Stimulated activated CD4-positive, alpha-beta T cell treated with anti-CD3 and anti-CD28 coated beads, Interleukin-12 subunit alpha, Interleukin-12 subunit beta, amount 100 ng/mL, for 24 hours (primary cell): ENCODE measurements around the gene MUC6.

Source experiments
- DNase-seq, 2 experiments: peaks; one replicate each; pipeline ENCODE4 v3.0.0-alpha.2; 2020; ENCODE audit warnings: low read depth in 2 of 2

The MUC6 gene

DNA sequence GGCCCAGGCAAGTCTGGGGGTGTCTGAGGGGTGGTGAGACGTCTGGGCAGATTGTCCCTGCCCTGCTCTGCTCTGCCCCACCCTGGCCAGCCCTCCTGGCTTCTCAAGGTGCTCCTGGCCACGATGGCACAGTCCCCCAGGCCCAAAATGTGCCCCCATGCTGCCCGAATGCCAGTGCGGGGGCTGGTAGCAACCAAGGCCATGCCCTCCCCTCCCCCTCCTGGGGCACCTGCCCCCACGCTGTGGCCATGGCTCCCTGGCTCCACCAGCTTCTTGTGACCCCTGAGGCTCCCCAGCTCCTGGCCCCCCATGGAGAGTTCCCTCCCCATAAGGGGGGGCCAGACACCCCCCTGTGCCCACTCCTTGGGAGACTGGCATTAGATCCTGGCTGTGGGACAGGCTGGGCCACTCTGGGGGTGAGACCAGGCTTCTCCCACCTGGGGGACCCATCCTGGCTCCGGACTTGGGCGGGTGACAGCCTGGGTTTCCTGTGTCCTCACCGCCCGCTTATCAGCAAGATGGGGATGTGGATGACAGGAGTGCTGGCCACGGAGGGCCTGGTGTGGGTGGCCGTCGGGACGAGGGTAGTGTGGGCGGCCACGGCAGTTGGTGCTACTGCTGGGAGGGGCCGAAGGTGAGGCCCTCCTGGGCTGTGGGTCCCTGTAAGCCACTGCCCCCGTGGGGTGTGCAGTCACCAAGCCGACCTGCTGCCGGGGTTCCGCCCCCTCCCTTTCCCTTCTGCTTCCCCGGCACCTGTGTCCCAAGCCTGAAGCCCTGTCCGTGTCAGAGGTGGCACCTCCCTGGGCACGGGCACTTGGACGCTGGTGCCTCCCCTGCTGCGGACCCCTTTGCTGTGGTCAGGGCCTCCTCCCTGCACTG, 15.9 kb upstream of the MUC6 start:
- no peak for DNase-seq

DNA sequence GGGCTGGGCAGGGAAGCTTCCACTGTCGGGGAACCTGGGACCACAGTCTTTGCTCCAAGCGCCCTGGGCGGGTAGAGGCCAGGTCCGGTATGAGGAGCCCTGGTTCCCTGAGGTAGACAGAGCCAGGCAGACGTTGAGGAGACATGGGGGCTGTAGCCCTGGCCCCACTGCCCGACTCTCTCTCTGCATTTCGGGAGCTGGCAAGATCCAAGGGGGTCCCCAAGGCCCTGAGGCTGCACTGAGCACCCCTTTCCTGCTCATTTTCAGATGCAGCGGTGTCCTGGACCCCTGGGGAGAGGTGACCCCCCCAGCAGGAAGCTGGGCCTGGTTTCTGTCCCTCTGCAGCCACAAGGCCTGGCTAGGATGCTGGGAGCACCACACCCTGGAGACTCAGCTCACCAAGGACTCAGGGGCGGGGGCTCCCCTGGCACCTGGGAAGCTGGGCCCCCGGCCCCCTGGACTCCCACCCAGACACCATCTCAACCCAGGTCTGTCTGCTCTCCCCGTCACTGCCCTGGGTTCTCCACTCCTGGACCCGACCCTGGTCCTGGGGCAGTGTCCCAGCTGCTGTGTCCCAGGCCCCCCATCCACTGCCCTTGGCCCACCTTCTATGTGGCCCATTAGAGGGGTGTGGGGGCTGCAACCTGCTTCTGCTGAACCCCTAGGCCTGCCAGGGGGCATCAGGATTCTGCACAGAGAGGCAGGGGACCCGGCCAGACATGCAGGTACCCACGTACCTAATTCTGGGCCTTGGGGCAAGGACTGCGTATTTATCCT, 15.0 kb upstream of the MUC6 start:
- DNase-seq = no peak

DNA sequence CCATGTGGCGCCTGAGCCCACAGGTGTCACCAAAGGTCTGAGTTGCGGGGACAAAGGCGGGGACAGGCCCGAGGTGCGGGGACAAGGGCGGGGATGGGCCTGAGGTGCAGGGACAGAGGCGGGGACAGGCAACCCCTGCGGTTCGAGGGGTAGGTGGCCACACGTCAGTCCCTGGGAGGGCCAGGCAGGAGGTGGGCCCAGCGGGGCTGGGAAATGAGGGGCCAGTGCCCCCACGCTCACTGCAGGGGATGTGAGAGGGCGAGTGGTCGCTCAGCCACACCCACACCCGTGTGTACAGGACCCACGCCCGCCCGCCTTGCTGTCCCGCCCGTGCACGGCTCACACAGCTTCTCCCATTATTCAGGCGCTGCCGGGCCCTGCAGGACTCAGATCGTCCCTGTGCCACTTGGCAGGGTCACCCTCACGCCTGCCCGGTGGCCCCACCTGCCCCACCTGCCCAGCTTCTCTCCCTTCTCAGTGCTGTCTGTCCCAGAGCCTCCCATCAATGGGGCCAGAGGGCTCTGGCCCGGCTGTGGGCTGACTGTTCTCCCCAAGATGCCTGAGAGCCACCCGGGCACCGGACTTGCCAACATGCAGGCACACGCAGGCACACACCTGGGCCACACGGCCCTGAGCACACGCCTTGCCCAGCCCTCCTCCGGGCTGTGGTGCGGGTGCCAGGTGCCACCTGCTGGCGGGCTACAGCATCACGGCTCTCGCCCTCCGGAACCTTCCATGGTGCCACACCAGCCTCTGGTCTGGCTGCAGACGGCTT, 14.2 kb upstream of the MUC6 start:
- peak; percentile 51 to 54 for DNase-seq

DNA sequence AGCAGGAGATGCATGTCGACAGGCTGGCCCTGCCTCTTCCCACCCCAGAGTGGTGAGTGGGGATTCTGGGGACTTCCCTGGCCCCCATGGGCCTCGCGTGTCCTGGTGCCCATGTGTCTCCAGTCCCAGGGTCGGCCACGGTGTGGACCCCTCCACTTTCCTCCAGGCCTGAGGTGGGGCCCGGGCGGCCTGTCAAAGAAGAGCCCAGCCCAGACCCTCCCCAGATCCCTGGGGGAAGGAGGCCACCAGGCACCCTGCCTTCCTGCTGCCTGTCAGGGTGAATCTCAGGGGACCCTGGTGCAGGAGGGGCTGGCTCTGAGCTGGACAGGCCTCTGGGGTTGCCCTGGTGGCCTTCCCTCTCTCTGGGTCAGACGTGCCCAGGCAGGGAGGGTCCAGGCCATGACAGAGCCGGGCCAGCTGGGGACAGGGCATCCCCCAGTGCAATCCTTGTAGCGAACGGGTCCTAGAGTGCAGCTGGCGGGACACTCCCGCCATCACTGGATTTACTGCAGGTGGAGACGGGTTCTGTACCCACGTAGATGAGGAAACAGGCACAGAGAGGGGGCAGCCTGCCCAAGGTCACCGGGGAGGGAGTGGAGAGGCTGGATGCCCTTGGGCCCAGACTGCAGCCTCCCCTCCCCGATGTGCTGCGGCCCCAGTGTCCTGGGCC, 13.5 kb upstream of the MUC6 start:
- no peak for DNase-seq

DNA sequence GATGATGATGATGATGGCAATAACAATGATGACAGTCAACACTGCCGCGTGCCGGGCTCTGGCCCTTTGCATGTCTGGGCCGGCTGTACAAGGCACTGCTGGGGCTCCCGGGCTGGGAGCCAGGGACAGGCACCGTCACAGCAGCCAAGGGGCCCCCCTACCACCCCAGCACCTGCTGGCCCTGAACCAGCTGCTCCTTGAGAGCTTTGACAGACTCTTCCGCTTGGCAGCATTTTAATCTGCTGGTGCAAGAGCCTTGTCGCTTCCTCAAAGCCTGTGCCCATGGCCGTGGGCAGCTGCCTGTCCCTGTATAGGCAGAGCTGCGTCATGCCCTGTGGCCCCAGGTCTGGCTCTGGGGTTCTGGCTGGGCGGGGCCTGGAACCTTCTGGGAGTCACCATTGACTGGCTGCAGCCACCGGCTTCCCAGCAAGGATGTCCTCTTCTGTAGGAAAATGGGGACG, 12.9 kb upstream of the MUC6 start:
- DNase-seq = no peak

DNA sequence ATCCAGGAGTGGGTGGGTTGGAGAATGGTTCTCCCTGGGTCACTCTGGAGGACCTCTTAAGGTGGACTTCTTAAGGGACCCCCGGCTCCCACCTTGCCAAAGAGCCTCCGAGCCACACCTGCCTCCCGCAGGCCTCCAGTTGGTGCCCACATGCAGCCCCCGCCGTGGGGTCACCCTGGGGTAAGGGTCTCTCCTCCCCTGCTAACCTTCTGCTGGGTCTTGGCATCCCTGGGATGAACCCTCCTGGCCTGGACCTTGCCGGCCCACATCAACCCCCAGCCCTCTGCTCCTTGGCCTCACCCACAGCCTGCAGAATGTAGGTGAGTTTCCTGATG, 12.5 kb upstream of the MUC6 start:
- DNase-seq = no peak

DNA sequence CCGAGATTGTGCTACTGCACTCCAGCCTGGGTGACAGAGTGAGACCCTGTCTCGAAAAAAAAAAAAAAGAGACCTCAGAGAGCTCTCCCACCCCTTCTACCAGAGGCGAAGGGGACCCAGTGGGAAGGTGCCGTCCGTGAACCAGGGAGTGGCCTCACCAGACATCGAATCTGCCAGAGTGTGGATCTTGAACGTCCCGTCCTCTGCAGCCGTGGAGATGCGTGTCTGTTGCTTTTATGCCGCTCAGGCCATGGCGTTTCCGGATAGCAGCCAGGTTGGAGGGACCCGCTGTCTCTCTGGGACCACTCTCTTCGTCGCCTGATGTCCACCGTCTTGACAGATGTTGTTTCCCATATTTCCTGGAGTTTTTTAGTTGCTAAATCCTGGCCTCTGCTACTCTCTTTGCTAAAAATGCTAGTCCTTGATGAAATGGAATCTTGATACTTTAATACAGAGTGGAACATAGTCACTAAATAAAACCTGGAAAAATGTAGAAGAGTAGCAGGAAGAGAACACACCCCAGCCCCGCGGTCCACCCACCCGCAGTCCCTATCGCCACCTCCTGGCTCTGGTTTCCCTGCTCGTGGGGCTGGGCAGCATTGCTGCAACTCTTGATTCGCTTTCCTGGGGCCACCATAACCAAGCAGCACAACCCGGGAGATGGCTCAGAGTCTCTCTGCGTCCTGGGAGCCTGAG, 12.0 kb upstream of the MUC6 start:
- no peak for DNase-seq

DNA sequence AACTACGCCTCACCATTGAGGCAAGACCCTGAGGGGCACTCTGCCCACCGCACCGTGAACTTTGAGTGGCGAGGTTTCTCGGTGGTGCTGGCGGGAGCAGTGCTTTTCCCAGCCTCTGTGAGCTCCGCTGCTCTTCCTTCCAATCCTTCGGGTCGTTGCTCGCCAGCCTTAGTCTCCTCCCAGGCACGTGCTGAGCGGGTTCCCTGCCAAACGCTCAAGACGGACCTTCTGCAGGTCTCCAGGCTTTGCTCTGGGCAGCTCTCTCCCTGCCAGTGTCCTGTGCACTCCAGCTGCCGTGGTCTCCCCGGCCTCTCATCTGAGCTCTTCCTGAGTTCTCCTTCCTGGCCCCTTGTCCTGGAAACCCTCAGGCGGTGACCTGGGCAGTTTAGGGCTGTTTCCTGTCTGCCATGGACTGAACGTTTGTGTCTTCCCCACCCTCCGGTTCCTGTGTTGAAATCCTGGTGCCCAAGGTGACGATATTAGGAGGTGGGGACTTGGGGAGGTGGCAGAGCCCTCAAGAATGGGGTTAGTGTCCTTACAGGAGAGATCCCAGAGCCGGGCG, 11.2 kb upstream of the MUC6 start:
- no peak for DNase-seq

DNA sequence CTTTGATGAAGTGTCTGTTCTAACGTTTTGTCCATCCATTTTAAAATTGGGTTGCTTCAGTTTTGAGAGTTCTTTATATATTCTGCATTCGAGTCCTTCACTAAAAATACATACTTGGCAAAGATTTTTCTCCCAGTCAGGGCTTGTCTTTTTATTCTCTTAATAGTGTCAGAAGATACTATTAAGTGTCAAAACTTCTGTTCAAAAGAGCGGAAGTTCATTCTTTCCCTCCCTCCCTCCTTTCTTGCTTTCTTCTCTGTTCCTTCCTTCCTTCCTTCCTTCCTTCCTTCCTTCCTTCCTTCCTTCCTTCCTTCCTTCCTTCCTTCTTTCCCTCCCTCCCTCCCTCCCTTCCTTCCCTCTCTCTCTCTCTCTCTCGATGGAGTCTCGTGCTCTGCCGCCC, 7.6 kb upstream of the MUC6 start:
- no peak for DNase-seq

DNA sequence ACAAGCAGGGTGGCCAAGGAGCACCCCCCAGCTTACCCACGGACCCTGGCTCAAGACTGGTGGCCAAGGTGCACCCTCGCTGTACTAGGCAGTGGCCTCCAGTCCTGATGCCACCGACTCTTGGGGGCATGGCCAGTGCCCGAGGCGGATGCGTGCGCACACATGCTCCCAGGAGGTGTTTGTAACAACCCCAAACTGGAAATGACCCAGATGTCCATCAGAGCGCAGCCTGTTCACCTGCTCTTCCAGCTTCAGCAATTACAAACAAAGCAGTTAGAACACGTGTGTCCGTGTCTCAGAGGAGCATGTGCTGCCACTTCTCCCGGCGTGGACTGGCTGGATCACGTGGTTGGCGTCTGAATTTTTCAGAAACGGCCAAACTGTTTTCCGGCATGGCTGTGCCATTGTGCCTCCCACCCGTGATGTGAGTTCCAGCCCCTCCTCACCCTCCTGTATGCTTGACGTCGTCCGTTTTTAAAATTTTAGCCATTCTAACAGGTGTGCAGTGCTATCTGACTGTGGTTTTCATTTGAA, 7.1 kb upstream of the MUC6 start:
- DNase-seq = no peak

DNA sequence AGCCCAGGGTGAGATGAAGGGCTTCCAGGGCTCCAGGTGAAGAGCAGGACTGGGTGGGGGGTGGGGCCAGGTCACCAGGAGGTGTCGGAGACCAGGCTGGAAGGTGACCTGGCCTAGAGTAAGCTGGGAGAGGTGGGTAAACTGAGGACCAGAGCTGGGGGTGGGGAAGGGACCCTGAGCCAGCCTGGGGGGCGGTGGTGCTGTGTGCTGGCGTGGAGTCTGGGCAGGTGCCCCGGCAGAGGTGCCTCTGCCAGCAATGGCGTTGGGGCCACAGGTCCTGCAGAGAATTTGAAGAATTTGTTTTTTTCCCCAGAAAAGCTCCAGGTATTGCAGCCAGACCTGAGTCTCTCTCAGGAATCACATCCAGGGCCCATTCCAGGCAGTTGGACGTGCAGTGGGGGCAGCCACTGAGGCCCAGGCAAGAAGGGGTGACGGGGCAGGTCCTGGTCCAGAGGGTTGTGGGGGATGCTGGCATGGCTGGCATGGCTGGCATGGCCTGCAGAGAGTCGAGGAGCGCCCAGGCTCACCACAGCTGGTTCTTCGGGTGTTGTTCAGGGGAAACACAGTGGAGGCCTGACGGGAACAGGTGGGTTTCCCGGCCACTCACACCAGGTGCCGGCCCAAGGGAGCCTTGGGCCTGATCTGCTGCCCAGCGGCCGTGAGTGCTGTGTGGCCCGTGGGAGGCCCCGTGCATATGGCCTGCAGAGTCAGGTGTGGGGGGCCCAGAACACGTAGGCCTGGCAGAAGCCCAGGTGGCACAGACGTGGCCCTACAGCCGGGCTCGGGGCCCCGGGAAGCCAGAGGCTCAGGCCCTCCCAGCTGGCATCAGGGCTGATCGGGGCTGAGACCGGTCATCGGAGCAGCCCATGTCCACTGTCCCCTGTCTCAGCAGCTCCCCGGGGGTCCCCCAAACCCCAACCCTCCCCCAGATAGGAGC, 6.4 kb upstream of the MUC6 start:
- DNase-seq = no peak

DNA sequence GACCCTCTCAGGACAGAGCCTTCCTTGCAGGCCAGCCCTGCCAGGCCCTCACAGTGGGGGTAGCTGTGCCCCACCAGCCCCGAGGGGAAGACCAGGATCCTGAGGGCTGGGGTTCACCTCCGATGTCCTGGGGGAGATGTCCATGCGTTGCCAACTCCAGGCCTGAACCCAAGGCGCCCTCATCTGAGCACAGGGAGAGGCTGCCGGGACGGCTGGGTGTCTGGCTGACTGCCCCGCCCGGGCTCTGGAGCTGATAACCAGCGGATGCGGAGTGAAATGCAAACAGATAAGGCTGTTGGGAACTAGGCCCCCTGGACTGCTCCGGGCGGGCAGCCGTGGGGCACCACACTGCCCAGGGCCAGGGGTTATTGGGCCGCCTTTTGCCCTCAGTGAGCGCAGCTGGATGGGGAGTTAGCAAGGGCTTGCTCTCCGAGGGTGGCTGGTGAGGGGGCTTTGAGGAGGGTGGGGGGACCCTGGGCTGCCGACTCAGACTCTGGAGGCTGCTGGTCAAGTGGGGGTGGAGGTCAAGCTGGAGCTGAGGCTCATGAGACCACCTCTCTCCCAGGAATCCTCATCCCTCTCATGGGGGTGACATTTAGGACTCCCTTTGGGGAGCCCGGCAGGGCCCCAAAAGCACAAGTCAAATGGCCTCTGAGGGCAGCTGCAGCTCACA, 5.6 kb upstream of the MUC6 start:
- DNase-seq = no peak

DNA sequence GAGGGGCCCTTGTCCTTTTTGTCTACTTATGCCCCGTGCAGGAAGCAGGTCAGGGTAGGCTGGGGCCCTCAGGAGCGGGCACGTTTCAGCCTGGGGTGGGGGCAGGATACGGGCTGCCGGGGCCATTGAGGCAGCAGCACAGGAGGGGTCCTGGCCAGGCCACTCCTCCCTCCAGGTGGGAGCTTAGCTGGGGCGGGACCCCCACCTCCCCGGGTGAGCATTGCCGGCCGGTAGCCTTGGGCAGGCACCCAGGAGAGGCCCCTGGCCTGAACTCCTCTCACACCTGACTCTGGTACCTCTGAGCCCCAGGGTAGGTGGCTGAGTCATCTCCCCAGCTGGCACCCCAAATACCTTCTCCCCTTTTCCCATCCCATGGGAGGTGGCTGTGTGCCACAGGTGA, 5.0 kb upstream of the MUC6 start:
- no peak for DNase-seq

DNA sequence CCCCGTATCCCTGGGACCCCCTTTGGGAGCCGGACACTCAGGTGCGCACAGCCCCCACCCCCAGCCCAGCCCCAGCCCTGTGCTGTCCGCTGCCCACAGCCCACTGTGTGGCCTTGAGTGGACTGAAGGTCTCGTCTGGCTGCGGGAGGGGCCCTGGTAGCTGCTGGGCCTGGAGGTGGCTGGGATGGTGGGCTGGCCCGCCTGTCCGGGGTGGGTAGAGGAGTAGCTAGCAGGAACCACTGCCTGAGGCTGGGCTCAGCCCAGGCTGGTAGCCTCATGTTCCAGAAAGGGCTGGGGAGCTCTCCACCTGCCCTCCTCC, 4.6 kb upstream of the MUC6 start:
- no peak for DNase-seq

DNA sequence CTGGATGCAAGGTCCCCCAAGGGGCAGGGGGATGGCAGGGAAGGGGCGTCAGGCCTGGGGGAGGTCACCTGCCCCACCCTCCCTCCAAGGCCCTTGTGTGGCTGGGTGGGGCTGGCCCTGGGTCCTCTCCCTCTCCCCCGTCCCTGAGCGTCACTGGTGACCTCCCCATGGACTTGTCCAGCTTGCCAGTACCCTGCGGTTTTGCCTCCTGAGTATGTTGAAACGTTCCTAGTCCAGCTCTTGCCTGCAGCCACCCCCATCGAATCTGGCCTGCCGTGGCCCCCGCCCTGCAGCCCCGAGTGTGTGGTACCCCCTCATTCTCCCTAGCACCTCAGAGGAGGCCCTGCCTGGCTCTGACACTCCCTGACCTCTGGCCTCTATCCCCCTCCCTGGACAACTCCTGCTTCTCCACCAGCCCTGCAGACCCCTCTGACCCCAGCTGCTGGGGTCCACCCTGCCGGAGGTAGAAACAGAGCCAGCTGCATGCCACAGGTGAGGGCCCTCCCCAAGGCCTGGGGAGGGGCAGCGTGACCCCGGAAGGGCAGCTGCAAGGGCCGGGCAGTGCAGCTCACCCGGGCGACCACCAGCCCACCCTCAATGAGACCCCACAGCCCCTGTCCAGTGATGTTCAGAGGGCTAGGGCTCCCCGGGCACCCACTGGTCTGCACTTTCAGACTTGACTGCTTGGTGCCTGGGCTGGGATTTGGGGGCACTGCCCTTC, 4.1 kb upstream of the MUC6 start:
- no peak for DNase-seq

DNA sequence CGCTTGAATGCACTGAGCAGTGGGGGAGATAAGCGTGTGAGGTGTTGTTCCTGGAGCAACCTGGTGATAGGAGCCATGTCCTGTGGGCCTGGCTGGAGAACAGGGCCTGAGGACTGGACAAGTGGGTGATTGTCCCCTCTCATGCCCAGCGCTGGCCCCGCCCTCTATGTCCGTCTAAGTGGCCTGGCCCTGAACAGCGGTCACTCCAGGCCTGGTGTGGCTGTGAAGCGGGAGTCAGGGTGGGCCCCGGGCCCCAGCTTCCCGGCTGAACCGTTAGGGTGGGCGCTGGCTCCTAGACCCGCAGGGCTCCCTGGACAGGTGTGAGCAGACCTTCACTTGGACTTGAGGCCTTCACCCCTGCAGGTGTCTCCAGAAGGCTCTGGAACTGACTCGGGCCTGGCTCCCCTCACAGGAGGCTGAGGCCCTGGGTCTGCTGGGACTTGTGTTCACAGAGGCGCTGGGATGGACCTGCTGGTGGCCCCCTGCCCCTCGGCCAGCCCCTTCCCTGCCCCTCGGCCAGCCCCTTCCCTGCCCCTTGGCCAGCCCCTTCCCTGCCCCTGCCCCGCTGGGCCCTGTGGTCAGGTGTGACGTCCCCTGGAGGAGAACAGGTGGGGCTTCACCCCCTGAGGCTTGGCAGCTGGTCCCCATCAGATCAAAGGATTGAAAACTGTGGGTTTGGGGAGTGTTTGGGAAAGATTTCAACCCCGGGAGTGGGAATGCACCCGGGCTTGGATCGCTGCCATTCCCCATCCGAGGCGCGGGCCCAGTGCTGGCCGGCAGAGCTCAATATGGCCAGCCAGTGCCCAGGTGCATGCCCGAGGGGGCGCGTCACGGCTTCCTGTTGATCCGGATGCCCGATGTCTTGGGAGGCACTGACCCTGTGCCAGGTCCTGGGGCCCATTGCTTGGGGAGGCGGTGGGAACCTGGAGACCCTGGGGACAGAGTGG, 3.2 kb upstream of the MUC6 start:
- DNase-seq = no peak

DNA sequence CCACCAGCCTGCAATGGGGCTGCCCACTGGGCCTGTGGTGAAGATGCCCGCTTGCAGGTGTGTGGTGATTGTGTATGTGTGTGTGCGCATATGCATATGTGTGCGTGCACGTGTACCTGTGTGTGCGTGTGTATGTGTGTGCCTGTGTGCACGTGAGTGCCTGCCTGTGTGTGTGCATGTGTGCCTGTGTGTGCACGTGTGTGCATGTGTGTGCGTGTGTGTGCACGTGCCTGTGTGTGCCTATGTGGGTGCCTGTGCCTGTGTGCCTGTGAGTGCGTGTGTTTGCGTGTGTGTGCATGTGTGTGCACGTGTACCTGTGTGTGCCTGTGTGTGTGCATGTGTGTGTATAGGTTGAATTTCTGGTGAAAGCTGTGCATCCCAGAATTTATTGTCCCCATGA, 2.4 kb upstream of the MUC6 start:
- no peak for DNase-seq
